ENCODE data around the gene FUT7. TPM values are rescaled to one million over a fixed set of nuclear protein-coding genes. Genes with fewer than 3 reads are reported as not detected.

FUT7 gene
- total and polyA plus RNA-seq, 9 of the 15 experiments (the other 6 are each of a cell fraction or from before 2014, with no cell fraction given) = not detected

- H3K9me3 ChIP-seq (replicated peaks; ENCODE audit: control insufficient read depth, insufficient read depth, low read depth, low read length) = no peaks in the 10 kb centered on the region
- H3K79me2 ChIP-seq (ENCODE audit: control insufficient read depth, insufficient read depth, low read length) = no peaks in the 10 kb centered on the region
- ChIA-PET POLR2A (interaction anchor here (1.0 to 1.1 kb wide), 2 partner anchors 10 to 68 kb away, joined by 3 to 4 read pairs; no protein-coding TSS in a partner anchor), CTCF (ENCODE audit: low intra/inter-chr PET ratio) (no interaction called here)
- TF ChIP-seq CREBBP (IDR thresholded peaks at IDR 0.05; ENCODE audit: low read depth, low read length) (no peak), ZBTB40 (IDR thresholded peaks at IDR 0.05) (no peak), ZBTB40 (CRISPR knock-in tag; IDR thresholded peaks at IDR 0.05) (no peak), HDAC1 (IDR thresholded peaks at IDR 0.05) (no peak), DEAF1 (CRISPR knock-in tag; IDR thresholded peaks at IDR 0.05) (no peak), RNF219 (CRISPR knock-in tag; IDR thresholded peaks at IDR 0.05) (no peak), ZNF551 (CRISPR knock-in tag; IDR thresholded peaks at IDR 0.05) (no peak)
- FAIRE-seq (no peak), ATAC-seq (no peak), DNase-seq (ENCODE audit: extremely low read depth in 1 of 4, low spot score in 3 of 4) (no peak)
- no TSS peak for BruUV-seq (replicated peaks)
- in situ Hi-C loops (cut with MboI) = no loop called here
- H3K9ac ChIP-seq (ENCODE audit: insufficient read depth in 1 of 2, low read depth in 2 of 2, low read length in 2 of 2) = no peak overlapping the region
- H3K4me3 ChIP-seq = no peak overlapping the region
- H4K20me1 ChIP-seq (replicated peaks; ENCODE audit: control insufficient read depth, insufficient read depth, low read length) = no peaks in the 10 kb centered on the region
- no peaks in the 10 kb centered on the region for H3K27me3 ChIP-seq (ENCODE audit: control insufficient read depth in 2 of 2, insufficient read depth in 2 of 2, low read length in 2 of 2)
- intact Hi-C loops (cut with micrococcal nuclease) = no loop called here
- H3K4me1 ChIP-seq (replicated peaks in 1 of 2; ENCODE audit: control insufficient read depth in 2 of 2, insufficient read depth in 2 of 2, low read length in 2 of 2) = peaks cover 0 to 74% of the 10 kb centered on the region in 2 experiments; a peak in 2 of 5 replicates
- no peak overlapping the region for H3K4me2 ChIP-seq (ENCODE audit: insufficient read depth, low read length)
- H3K27ac ChIP-seq (ENCODE audit: extremely low read depth, low read depth, low read length) = no peak overlapping the region
- H2AFZ ChIP-seq (ENCODE audit: low read depth, low read length) = no peak overlapping the region
- 85% methylated on average over 19 of the region's 21 CpGs for WGBS (ENCODE audit: insufficient coverage, low coverage, missing lambda C conversion rate)
- no peaks in the 10 kb centered on the region for H3K36me3 ChIP-seq (ENCODE audit: control insufficient read depth, insufficient read depth, low read length)
- no peaks in the 10 kb centered on the region for H3K9me1 ChIP-seq (ENCODE audit: control insufficient read depth, insufficient read depth, low read length)
Measured at GRCh38 chr9:137015976-137016375, 15.9 kb downstream of the FUT7 start.
